Endodermal cell (in vitro differentiated cells): ENCODE measurements around the gene DNMT3B. TPM values are rescaled to one million over a fixed set of nuclear protein-coding genes. Genes with fewer than 3 reads are reported as not detected.
A peak's percentile ranks its signal among the peaks of the same experiment; 100 is the strongest.

Experiments
- DNase-seq: peaks from one replicate; pipeline ENCODE4 v3.0.0-alpha.2; 2017
- H3K27ac ChIP-seq: 2 replicates; pipeline ENCODE4 v1.5.1; 2013; ENCODE audit warnings: mild to moderate bottlenecking, low read depth, low read length, moderate library complexity
- H3K27me3 ChIP-seq: 2 replicates; pipeline ENCODE4 v1.6.1; 2013; ENCODE audit warnings: mild to moderate bottlenecking, low read length, moderate library complexity; ENCODE audit not compliant: insufficient read depth, control insufficient read depth, poor library complexity, severe bottlenecking
- H3K36me3 ChIP-seq: 2 replicates; pipeline ENCODE4 v1.7.0; 2013; ENCODE audit warnings: mild to moderate bottlenecking, low read length, moderate library complexity; ENCODE audit not compliant: control insufficient read depth, insufficient read depth
- H3K4me1 ChIP-seq: one replicate; pipeline ENCODE4 v1.7.0; 2013; ENCODE audit warnings: low read length; ENCODE audit not compliant: control insufficient read depth, insufficient read depth
- H3K4me3 ChIP-seq: 2 replicates; pipeline ENCODE4 v1.5.1; 2013; ENCODE audit warnings: mild to moderate bottlenecking, low read length, moderate library complexity
- H3K9ac ChIP-seq: 2 replicates; pipeline ENCODE4 v1.6.1; 2013; ENCODE audit warnings: mild to moderate bottlenecking, low read length, moderate library complexity; ENCODE audit not compliant: poor library complexity, severe bottlenecking; ENCODE audit errors: extremely low read depth
- H3K9me3 ChIP-seq: 2 replicates; pipeline ENCODE4 v1.6.1; 2013; ENCODE audit warnings: mild to moderate bottlenecking, low read length, moderate library complexity; ENCODE audit not compliant: control insufficient read depth
- H3K27ac Mint-ChIP-seq: 2 replicates; pipeline ENCODE4 v1.8.0; 2020; ENCODE audit warnings: mixed read lengths
- H3K27me3 Mint-ChIP-seq: 2 replicates; pipeline ENCODE4 v1.8.0; 2021; ENCODE audit warnings: mild to moderate bottlenecking, mixed read lengths; ENCODE audit not compliant: insufficient read depth
- H3K36me3 Mint-ChIP-seq: 2 replicates; pipeline ENCODE4 v1.8.0; 2020; ENCODE audit warnings: low read depth, mixed read lengths
- H3K4me1 Mint-ChIP-seq: 2 replicates; pipeline ENCODE4 v1.8.0; 2020; ENCODE audit warnings: mixed read lengths
- H3K4me3 Mint-ChIP-seq: 2 replicates; pipeline ENCODE4 v1.8.0; 2020; ENCODE audit warnings: mild to moderate bottlenecking, moderate library complexity, mixed read lengths
- H3K9me3 Mint-ChIP-seq: 2 replicates; pipeline ENCODE4 v1.8.0; 2020; ENCODE audit warnings: mild to moderate bottlenecking, mixed read lengths
- WGBS, 2 experiments: methylation state at CpG; one replicate each; pipeline versions ENCODE4 v1.1.5 to v1.1.7; 2013; ENCODE audit warnings: missing lambda C conversion rate in 2 of 2, mixed read lengths in 1 of 2; ENCODE audit not compliant: insufficient coverage in 1 of 2, insufficient read length in 1 of 2; 5-methylcytosine and 5-hydroxymethylcytosine counted together
- total RNA-seq, 2 donors: library from RNA; stranded (reverse); fragmentation: NEBNext Ultra II Directional in 1 of 2; extraction: Animal tissue kit (Norgen Biotek cat#: 25700) in 1 of 2; gene quantifications; 2 replicates in 1 of 2; 3 replicates in 1 of 2; pipeline ENCODE4 v1.2.1, GENCODE V29; 2021
- TF ChIP-seq, protein P1 (sequence below): fragments of 200-600 bp; sonication (generic); conservative IDR thresholded peaks from 2 replicates; pipeline ENCODE4 v1.5.0; 2021; ENCODE audit warnings: antibody characterized with exemption, mild to moderate bottlenecking

DNMT3B gene
- total RNA-seq, 2 donors from 2014 or later = 82.1 to 283 TPM

- no peak for DNase-seq
- no peaks in the 10 kb centered on the region for H3K27me3 Mint-ChIP-seq
- no peak overlapping the region for H3K9ac ChIP-seq
- no peaks in the 10 kb centered on the region for H3K36me3 ChIP-seq
- no peaks in the 10 kb centered on the region for H3K9me3 ChIP-seq
- 67 to 71% methylated on average over 2 to 3 of the region's 5 CpGs for WGBS, 2 experiments
- H3K4me3 ChIP-seq = no peak overlapping the region
- no peaks in the 10 kb centered on the region for H3K9me3 Mint-ChIP-seq
- H3K4me3 Mint-ChIP-seq = no peak overlapping the region
- TF ChIP-seq, protein P1, sequence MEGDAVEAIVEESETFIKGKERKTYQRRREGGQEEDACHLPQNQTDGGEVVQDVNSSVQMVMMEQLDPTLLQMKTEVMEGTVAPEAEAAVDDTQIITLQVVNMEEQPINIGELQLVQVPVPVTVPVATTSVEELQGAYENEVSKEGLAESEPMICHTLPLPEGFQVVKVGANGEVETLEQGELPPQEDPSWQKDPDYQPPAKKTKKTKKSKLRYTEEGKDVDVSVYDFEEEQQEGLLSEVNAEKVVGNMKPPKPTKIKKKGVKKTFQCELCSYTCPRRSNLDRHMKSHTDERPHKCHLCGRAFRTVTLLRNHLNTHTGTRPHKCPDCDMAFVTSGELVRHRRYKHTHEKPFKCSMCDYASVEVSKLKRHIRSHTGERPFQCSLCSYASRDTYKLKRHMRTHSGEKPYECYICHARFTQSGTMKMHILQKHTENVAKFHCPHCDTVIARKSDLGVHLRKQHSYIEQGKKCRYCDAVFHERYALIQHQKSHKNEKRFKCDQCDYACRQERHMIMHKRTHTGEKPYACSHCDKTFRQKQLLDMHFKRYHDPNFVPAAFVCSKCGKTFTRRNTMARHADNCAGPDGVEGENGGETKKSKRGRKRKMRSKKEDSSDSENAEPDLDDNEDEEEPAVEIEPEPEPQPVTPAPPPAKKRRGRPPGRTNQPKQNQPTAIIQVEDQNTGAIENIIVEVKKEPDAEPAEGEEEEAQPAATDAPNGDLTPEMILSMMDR = no peak
- no peaks in the 10 kb centered on the region for H3K27me3 ChIP-seq
- peaks cover 23% of the 10 kb centered on the region for H3K4me1 Mint-ChIP-seq
- H3K27ac ChIP-seq = no peak overlapping the region
- H3K4me1 ChIP-seq = no peaks in the 10 kb centered on the region
- peak overlapping the region; percentile 26 for H3K27ac Mint-ChIP-seq
- H3K36me3 Mint-ChIP-seq = no peaks in the 10 kb centered on the region
Measured at GRCh38 chr20:32756156-32756555, 6.0 kb upstream of the DNMT3B start.

DNA sequence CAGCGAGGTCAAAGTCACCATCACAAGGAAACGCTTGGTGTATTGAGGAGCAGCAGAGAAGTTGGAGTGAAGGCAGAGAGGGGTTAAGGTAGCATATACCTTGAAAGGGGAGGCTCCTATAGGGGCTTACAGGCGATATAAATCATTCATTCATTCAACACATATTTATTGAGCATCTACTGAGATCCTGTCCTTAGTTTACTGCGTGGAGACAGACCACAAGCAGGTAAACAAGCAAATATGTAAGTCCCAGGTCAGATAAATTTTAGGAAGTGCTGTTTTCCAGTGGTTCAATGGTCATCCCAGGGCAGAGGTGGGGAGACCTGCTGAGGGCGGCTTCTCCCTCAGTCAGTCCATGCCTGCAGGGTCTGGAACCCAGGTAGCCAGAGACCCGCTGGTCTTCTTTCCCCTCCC is 761 bp upstream of the DNMT3B start:
- H3K9me3 Mint-ChIP-seq = no peaks in the 10 kb centered on the region
- 56 to 86% methylated on average over 3 to 4 of the region's 6 CpGs for WGBS, 2 experiments
- H3K4me1 Mint-ChIP-seq = peaks cover 36% of the 10 kb centered on the region
- no peaks in the 10 kb centered on the region for H3K9me3 ChIP-seq
- H3K27me3 Mint-ChIP-seq = no peaks in the 10 kb centered on the region
- H3K36me3 ChIP-seq = peaks cover 6% of the 10 kb centered on the region
- H3K36me3 Mint-ChIP-seq = peaks cover 13% of the 10 kb centered on the region
- DNase-seq = no peak
- TF ChIP-seq, protein P1 = no peak
- H3K9ac ChIP-seq = peak overlapping the region; percentile 30
- H3K4me1 ChIP-seq = no peaks in the 10 kb centered on the region
- H3K27ac ChIP-seq = no peak overlapping the region
- no peaks in the 10 kb centered on the region for H3K27me3 ChIP-seq
- H3K27ac Mint-ChIP-seq = peak overlapping the region; percentile 64
- peak overlapping the region; percentile 90 for H3K4me3 ChIP-seq
- H3K4me3 Mint-ChIP-seq = peak overlapping the region; percentile 100

GRCh38 chr20:32762754-32763201 is 593 bp downstream of the DNMT3B start:
- 0% methylated on average over 16 to 29 of the region's 30 CpGs for WGBS, 2 experiments
- Mint-ChIP-seq H3K4me1 (peaks cover 42% of the 10 kb centered on the region), H3K27me3 (no peaks in the 10 kb centered on the region), H3K36me3 (peaks cover 24% of the 10 kb centered on the region), H3K4me3 (peak overlapping the region; percentile 100), H3K9me3 (no peaks in the 10 kb centered on the region), H3K27ac (peak overlapping the region; percentile 97)
- H3K27ac ChIP-seq = no peak overlapping the region
- peak overlapping the region; percentile 79 for H3K9ac ChIP-seq
- H3K9me3 ChIP-seq = no peaks in the 10 kb centered on the region
- H3K36me3 ChIP-seq = peaks cover 19% of the 10 kb centered on the region
- no peaks in the 10 kb centered on the region for H3K27me3 ChIP-seq
- no peaks in the 10 kb centered on the region for H3K4me1 ChIP-seq
- TF ChIP-seq, protein P1 = no peak
- H3K4me3 ChIP-seq = peak overlapping the region; percentile 90
- peak; percentile 63 for DNase-seq
